Lung (tissue), 12 donors: ENCODE measurements around the gene MAD2L1BP. TPM values are rescaled to one million over a fixed set of nuclear protein-coding genes. Genes with fewer than 3 reads are reported as not detected.
A peak's percentile ranks its signal among the peaks of the same experiment; 100 is the strongest.

Experiments
- ATAC-seq: fragments of 200-7000 bp; cut with Tn5 transposase; one replicate; pipeline ENCODE4 v1.9.1; 2020; ENCODE audit warnings: moderate number of reproducible peaks; ENCODE audit not compliant: insufficient read depth, low FRiP score
- DNase-seq, 3 donors: peaks; one replicate each; pipeline ENCODE4 v3.0.0-alpha.2; 2013 to 2017
- H3K27ac ChIP-seq, 2 donors: one replicate each; pipeline ENCODE4 v1.5.1; 2013; ENCODE audit warnings: mild to moderate bottlenecking in 2 of 2, moderate library complexity in 2 of 2, control low read depth in 1 of 2, inconsistent platforms in 1 of 2, low read depth in 1 of 2, low read length in 1 of 2
- H3K27me3 ChIP-seq, 3 donors: one replicate each; pipeline ENCODE4 v1.5.1; 2013; ENCODE audit warnings: low read length in 2 of 3; ENCODE audit not compliant: control insufficient read depth in 3 of 3, insufficient read depth in 3 of 3
- H3K36me3 ChIP-seq, 4 donors: one replicate each; pipeline ENCODE4 v1.5.1; 2013; ENCODE audit warnings: low read length in 4 of 4, mild to moderate bottlenecking in 1 of 4, moderate library complexity in 1 of 4; ENCODE audit not compliant: control insufficient read depth in 4 of 4, insufficient read depth in 4 of 4
- H3K4me1 ChIP-seq, 5 donors: one replicate each; pipeline ENCODE4 v1.5.1; 2013; ENCODE audit warnings: low read length in 5 of 5, mild to moderate bottlenecking in 2 of 5, moderate library complexity in 1 of 5; ENCODE audit not compliant: control insufficient read depth in 5 of 5, insufficient read depth in 5 of 5
- H3K4me3 ChIP-seq: one replicate; pipeline ENCODE4 v1.5.1; 2013; ENCODE audit warnings: mild to moderate bottlenecking, control low read depth, moderate library complexity
- H3K9ac ChIP-seq, 2 donors: one replicate each; pipeline ENCODE4 v1.5.1; 2013; ENCODE audit warnings: low read length in 2 of 2, control low read depth in 1 of 2; ENCODE audit not compliant: insufficient read depth in 1 of 2
- H3K9me3 ChIP-seq, 4 donors: one replicate each; pipeline ENCODE4 v1.5.1; 2013; ENCODE audit warnings: low read length in 3 of 4, mild to moderate bottlenecking in 1 of 4, moderate library complexity in 1 of 4; ENCODE audit not compliant: control insufficient read depth in 4 of 4, insufficient read depth in 3 of 4
- CTCF ChIP-seq: IDR thresholded peaks from 2 replicates; pipeline ENCODE4 v1.5.1; 2012; ENCODE audit warnings: mild to moderate bottlenecking; ENCODE audit errors: control extremely low read depth, extremely low read depth
- WGBS, 2 donors: extraction: QIAGEN DNeasy Blood & Tissue Kit; methylation state at CpG; one replicate each; pipeline ENCODE4 v1.1.7; 2013; 5-methylcytosine and 5-hydroxymethylcytosine counted together
- polyA plus RNA-seq, 2 donors: library from polyadenylated mRNA; stranded (reverse); fragments of 200-250 nt; gene quantifications; one replicate each; pipeline ENCODE4 v1.2.1, GENCODE V29; 2013
- total RNA-seq, 2 donors: library from RNA; depleted of rRNA in 1 of 2; stranded (reverse); fragments of >200 nt in 1 of 2; gene quantifications; one replicate each; pipeline ENCODE4 v1.2.1, GENCODE V29; 2014 to 2021
- donor health status: control.
- donor health status: control.
- donor health status: Bipolar disorder and iron deficiency.
- donor health status: healthy.
- donor health status: DM: yes; HTN: yes; CAD: no.

MAD2L1BP gene
- total and polyA plus RNA-seq, 4 donors: 14.9 to 29.3 (median 18.8) TPM

GRCh38 chr6:43680308-43681200 is 44.9 kb downstream of the MAD2L1BP start:
- peaks cover 20 to 31% (median 26%) of the 10 kb centered on the region in 4 donors for H3K36me3 ChIP-seq
- H3K9ac ChIP-seq: no peak overlapping the region
- TF ChIP-seq CTCF: no peak

GRCh38 chr6:43681303-43681702 is 45.7 kb downstream of the MAD2L1BP start:
- Histone ChIP-seq H3K4me1 (peaks cover 1 to 24% (median 8%) of the 10 kb centered on the region in 5 donors), H3K27ac (no peak overlapping the region), H3K9ac (no peak overlapping the region), H3K36me3 (peaks cover 15 to 29% (median 26%) of the 10 kb centered on the region in 4 donors), H3K9me3 (no peaks in the 10 kb centered on the region), H3K27me3 (no peaks in the 10 kb centered on the region), H3K4me3 (no peak overlapping the region)
- no peak for DNase-seq
- no peak for TF ChIP-seq CTCF
- no peak for ATAC-seq
- WGBS, 2 donors: 93 to 95% methylated on average over 5 of the region's 5 CpGs

More at GRCh38 chr6:43680308-43681200, 44.9 kb downstream of the MAD2L1BP start:
- H3K9me3 ChIP-seq: no peaks in the 10 kb centered on the region
- ATAC-seq (no peak), DNase-seq (no peak)
- no peak overlapping the region for H3K4me3 ChIP-seq
- no peak overlapping the region for H3K27ac ChIP-seq
- H3K4me1 ChIP-seq: peaks cover 0 to 16% (median 5%) of the 10 kb centered on the region in 5 donors
- H3K27me3 ChIP-seq: no peaks in the 10 kb centered on the region
- WGBS, 2 donors: 90 to 92% methylated on average over 11 of the region's 11 CpGs

- Histone ChIP-seq H3K27me3 (no peaks in the 10 kb centered on the region), H3K4me3 (no peak overlapping the region), H3K27ac (no peak overlapping the region), H3K9ac (no peak overlapping the region), H3K36me3 (peaks cover 10 to 20% (median 18%) of the 10 kb centered on the region in 4 donors), H3K9me3 (no peaks in the 10 kb centered on the region), H3K4me1 (peaks cover 3 to 33% (median 13%) of the 10 kb centered on the region in 5 donors)
- no peak for ATAC-seq
- DNase-seq: peak in 1 of 3 donors; percentile 42
- WGBS, 2 donors: 66 to 77% methylated on average over 8 of the region's 8 CpGs
- TF ChIP-seq CTCF: no peak
These were observed 47.2 kb downstream of the MAD2L1BP start for GRCh38 chr6:43682724-43683429.
